ENCODE measurements around the gene S100A4. TPM values are rescaled to one million over a fixed set of nuclear protein-coding genes. Genes with fewer than 3 reads are reported as not detected.
A peak's percentile ranks its signal among the peaks of the same experiment; 100 is the strongest.

Gene S100A4
- total and polyA plus RNA-seq, 4 experiments from 2014 or later, result 329 to 3,815 (median 1,616) TPM

DNA sequence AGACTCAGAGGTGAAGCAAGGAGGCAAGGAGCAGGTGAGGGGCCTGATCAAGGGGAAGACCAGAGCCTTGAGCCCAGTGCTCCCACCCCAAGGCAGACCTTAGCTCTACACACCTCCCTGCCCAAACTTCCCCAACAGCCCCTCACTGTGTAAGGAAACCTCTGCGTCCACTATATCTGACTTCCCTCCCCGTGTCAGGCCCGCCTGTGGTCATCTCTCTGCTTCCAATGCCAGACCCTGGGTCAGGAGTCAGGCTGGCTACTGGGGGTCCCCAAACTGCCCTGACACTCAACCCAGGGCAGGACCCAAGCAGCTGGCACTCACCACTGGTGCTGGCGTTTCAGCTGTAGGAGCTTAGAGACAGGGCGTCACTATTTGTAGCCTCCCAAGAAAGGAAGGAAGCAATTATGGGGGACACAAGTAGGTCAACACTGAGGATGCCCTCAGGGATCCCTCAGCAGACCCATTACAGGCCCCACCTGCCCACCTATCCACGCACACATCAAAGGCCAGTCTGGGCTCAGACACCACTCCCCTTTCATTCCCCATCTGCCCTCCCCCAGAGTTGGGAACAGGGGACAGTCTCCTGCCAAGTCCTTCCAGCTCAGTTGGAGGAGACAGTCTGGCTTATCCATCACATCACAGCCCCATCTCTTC lies 4.3 kb upstream of the S100A4 start:
- Mint-ChIP-seq H3K4me3 (no peak overlapping the region), H3K4me1 (peaks cover 11 to 40% (median 29%) of the 10 kb centered on the region in 4 donors), H3K36me3 (peaks cover 4 to 8% of the 10 kb centered on the region in 2 donors), H3K27me3 (no peaks in the 10 kb centered on the region), H3K27ac (peak overlapping the region in 5 of 7 donors; percentile 37 to 68 (median 52)), H3K9me3 (no peaks in the 10 kb centered on the region)
- intact Hi-C loops (cut with micrococcal nuclease), result no loop called here
- H3K9me3 ChIP-seq (ENCODE audit: control insufficient read depth in 1 of 2, low read length in 2 of 2), result no peaks in the 10 kb centered on the region
- no peak overlapping the region for H3K4me3 ChIP-seq (ENCODE audit: low read length in 2 of 2)
- H3K36me3 ChIP-seq (ENCODE audit: insufficient read depth, low read length), result no peaks in the 10 kb centered on the region
- no peak for DNase-seq
- H3K4me1 ChIP-seq (ENCODE audit: insufficient read depth, low read length), result peaks cover 25% of the 10 kb centered on the region
- ChIA-PET CTCF (ENCODE audit: partially characterized antibody) (interaction anchor here (1.4 to 17.8 kb wide), 2 partner anchors 16 to 18 kb away, joined by 4 to 214 read pairs; partner anchors contain the start of gene S100A6), POLR2A (ENCODE audit: partially characterized antibody) (interaction anchor here (1.2 to 2.3 kb wide), 3 partner anchors 10 to 16 kb away, joined by 4 to 11 read pairs (median 5); partner anchors contain the start of genes S100A5 and S100A6)
- H3K27me3 ChIP-seq (ENCODE audit: insufficient read depth, low read length), result no peaks in the 10 kb centered on the region
- H3K27ac ChIP-seq (ENCODE audit: low read depth, low read length), result no peak overlapping the region

DNA sequence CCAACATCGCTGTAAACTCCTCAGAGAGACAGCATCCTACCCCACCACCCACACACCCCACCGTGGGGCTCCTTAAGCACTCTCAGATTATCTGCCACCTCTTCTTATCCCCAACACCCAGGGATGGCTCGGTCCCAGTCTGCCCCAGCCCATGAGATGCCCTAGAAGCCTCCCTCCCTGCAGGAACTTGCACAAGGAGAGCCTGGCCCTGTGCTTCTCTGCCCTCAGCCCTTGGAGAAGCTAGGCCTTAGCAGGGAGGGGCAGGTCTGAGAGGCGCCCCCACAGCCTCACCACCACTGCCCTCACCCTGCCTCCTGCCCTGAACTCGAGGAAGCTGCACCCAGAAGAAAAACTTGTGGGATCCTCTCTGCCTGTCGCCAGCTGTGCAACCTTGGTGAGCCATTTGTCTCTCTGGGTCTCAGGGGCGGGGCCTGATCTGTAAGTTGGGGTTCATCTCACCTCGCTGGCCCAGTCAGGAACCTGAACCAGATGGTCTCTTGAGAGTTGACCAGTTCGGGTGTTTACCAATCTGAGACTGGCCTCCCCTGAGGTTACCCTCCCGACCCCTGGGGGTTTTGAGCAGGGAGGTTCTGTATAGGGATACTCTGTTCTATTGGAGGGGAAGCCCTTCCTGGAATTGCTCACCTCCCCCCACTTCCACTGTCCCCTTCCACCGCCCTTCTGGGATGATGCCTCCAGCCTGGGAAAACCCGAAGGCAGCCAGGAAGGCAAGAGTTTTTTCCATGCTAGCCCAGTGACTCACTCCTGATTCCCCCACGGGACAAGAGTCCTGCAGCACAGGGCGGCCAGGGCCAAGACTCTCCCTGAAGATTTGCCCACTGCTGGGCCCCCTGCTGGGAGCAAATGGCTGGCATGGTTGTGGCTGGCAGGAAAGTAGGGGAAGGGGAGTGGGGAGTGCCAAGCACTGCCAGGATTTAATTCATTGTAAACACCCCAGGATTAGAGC lies 3.4 kb upstream of the S100A4 start, which contains the start of gene S100A3:
TSS of gene S100A3 (minus strand) at position 537 of the 967 bp plus-strand sequence. CDS start 773 bp downstream, outside the sequence.
- no peaks in the 10 kb centered on the region for H3K9me3 ChIP-seq (ENCODE audit: control insufficient read depth in 1 of 2, low read length in 2 of 2)
- Mint-ChIP-seq H3K4me1 (peaks cover 15 to 48% (median 37%) of the 10 kb centered on the region in 4 donors), H3K27me3 (no peaks in the 10 kb centered on the region), H3K4me3 (peak within 1 kb of the TSS in 2 of 8 donors; percentile 43 to 59), H3K27ac (peak within 1 kb of the TSS in 5 of 7 donors; percentile 6 to 72 (median 57)), H3K36me3 (peaks cover 13 to 16% of the 10 kb centered on the region in 2 donors), H3K9me3 (no peaks in the 10 kb centered on the region)
- no peak within 1 kb of the TSS for H3K27ac ChIP-seq (ENCODE audit: low read depth, low read length)
- ChIA-PET POLR2A (ENCODE audit: partially characterized antibody) (interaction anchor here (2.3 to 9.7 kb wide), 2 partner anchors 9 to 14 kb away, joined by 11 to 631 read pairs; partner anchors contain the start of genes S100A5 and S100A6), CTCF (ENCODE audit: partially characterized antibody) (interaction anchor here (1.4 to 17.8 kb wide), 3 partner anchors 15 to 19 kb away, joined by 4 to 214 read pairs (median 213); partner anchors contain the start of gene S100A6)
- peaks cover 34% of the 10 kb centered on the region for H3K4me1 ChIP-seq (ENCODE audit: insufficient read depth, low read length)
- peaks cover 7% of the 10 kb centered on the region for H3K36me3 ChIP-seq (ENCODE audit: insufficient read depth, low read length)
- intact Hi-C loops (cut with micrococcal nuclease), result no loop called here
- H3K4me3 ChIP-seq (ENCODE audit: low read length in 2 of 2), result no peak within 1 kb of the TSS
- DNase-seq, result no peak
- no peaks in the 10 kb centered on the region for H3K27me3 ChIP-seq (ENCODE audit: insufficient read depth, low read length)

DNA sequence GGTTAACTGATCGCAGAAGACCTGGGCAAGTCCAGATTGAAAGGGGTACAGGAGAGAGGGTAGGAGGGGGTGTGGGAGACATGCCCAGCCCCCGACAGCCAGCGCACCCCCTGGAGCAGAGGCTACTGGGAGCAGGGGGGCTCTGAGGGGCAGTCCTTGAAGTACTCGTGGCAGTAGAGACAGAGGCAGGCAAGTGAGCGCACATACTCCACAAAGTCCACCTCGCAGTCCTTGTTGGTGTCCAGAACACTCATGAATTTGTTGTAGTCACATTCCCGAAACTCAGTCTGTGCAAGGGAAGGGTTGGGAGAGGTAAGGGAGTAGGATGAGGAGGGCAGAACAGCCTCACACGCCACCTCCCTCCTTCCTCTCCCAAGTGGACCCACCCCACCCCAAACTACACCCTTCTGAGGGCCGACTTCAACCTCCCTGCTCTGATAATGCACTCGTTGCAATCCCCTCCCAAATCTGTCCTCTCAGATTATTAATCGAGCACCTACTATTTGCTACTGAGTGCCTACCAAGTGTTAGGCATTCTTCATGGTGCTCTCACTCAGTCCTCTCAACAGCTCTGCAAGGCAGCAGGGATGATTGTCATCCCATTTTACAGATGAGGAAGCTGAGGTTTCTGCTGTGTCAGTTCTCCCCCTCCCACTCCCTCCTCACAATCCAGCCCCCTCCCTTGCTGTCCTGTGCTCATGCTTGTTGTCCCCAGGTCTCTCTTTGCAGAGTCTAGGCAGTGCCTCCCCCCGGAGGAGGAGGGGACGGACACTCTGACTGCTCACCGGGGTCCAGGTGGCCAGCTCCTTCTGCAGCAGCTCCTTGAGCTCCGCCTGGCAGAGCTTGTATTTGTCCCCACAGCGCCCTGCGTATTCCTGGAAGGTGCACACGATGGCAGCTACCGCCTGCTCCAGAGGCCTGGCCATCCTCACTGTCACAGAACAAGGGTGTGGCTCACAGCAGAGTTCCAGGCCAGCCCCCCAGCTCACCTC lies 2.2 kb upstream of the S100A4 start:
- H3K27me3 Mint-ChIP-seq, result no peaks in the 10 kb centered on the region
- peaks cover 26 to 60% (median 45%) of the 10 kb centered on the region in 4 donors for H3K4me1 Mint-ChIP-seq
- no peak overlapping the region for H3K4me3 ChIP-seq (ENCODE audit: low read length in 2 of 2)
- H3K27me3 ChIP-seq (ENCODE audit: insufficient read depth, low read length), result no peaks in the 10 kb centered on the region
- CTCF ChIA-PET (ENCODE audit: partially characterized antibody), result interaction anchor here (5.0 to 9.6 kb wide), 2 partner anchors 14 to 37 kb away, joined by 37 to 213 read pairs; partner anchors contain the start of gene S100A6
- H3K9me3 Mint-ChIP-seq, result no peaks in the 10 kb centered on the region
- H3K4me1 ChIP-seq (ENCODE audit: insufficient read depth, low read length), result peaks cover 45% of the 10 kb centered on the region
- H3K9me3 ChIP-seq (ENCODE audit: control insufficient read depth in 1 of 2, low read length in 2 of 2), result no peaks in the 10 kb centered on the region
- H3K36me3 Mint-ChIP-seq, result peaks cover 24 to 28% of the 10 kb centered on the region in 2 donors
- peak overlapping the region in 5 of 8 donors; percentile 21 to 59 (median 43) for H3K4me3 Mint-ChIP-seq
- no peak overlapping the region for H3K27ac ChIP-seq (ENCODE audit: low read depth, low read length)
- peak overlapping the region in 6 of 7 donors; percentile 6 to 98 (median 64) for H3K27ac Mint-ChIP-seq
- POLR2A ChIA-PET (ENCODE audit: partially characterized antibody), result interaction anchor here (5.4 to 9.7 kb wide), 2 partner anchors 13 to 17 kb away, joined by 83 to 631 read pairs; partner anchors contain the start of genes S100A2 and S100A6
- intact Hi-C loops (cut with micrococcal nuclease), result loop anchor here (2.0 kb wide), 1 partner anchor 15 kb away; no protein-coding TSS in a partner anchor
- peaks cover 18% of the 10 kb centered on the region for H3K36me3 ChIP-seq (ENCODE audit: insufficient read depth, low read length)
- DNase-seq, result no peak

DNA sequence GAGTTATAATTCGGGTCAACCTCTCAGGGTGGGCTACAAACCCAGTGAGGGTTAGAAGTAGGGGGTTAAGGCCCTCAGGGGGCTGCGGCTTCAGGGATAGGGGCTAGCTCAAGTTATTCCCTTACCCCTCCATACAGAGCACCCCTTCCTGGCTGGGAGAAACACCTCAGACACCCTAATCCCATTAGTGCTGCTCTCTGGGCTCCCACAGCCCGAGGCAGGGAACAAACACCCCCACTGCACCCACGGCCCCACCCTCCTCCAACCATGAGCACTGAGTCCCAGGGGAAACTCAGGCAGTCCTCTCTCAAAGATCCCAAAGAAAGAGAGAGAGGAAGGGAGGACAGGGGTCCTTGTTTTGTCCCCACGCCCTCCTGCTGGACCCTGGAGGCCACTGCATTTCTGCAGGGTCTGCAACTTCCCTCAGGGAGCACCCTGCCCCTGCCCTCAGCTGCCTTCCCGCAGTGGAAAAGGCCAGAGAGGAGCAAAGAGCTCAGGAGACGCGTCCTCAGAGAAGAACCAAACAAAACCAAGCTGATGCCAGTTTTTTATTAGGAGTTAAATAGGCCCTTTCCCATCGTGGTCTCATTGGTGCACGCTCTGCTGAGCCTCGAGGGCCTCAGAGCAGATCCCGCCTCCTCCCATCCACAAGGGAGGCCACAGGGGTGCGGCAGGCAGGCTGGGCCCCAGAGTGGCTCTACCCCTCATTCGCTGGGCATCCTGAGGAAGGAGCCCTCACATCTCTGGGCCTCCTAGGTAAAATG lies 1.4 kb upstream of the S100A4 start:
- Histone ChIP-seq H3K4me1 (ENCODE audit: insufficient read depth, low read length) (peaks cover 54% of the 10 kb centered on the region), H3K9me3 (ENCODE audit: control insufficient read depth in 1 of 2, low read length in 2 of 2) (no peaks in the 10 kb centered on the region), H3K27me3 (ENCODE audit: insufficient read depth, low read length) (no peaks in the 10 kb centered on the region), H3K27ac (ENCODE audit: low read depth, low read length) (peak overlapping the region; percentile 74), H3K36me3 (ENCODE audit: insufficient read depth, low read length) (peaks cover 20% of the 10 kb centered on the region), H3K4me3 (ENCODE audit: low read length in 2 of 2) (peak overlapping the region in 1 of 2 donors; percentile 79)
- Mint-ChIP-seq H3K36me3 (peaks cover 26 to 33% of the 10 kb centered on the region in 2 donors), H3K4me1 (peaks cover 34 to 69% (median 54%) of the 10 kb centered on the region in 4 donors), H3K9me3 (no peaks in the 10 kb centered on the region), H3K27ac (peak overlapping the region; percentile 93 to 98 (median 97)), H3K4me3 (peak overlapping the region in 7 of 8 donors; percentile 48 to 99 (median 96)), H3K27me3 (no peaks in the 10 kb centered on the region)
- POLR2A ChIA-PET (ENCODE audit: partially characterized antibody), result interaction anchor here (1.1 to 9.7 kb wide), 5 partner anchors 11 to 87 kb away, joined by 3 to 631 read pairs (median 34); partner anchors contain the start of genes CHTOP, S100A2 and S100A6
- no peak for DNase-seq
- intact Hi-C loops (cut with micrococcal nuclease), result loop anchor here (2.0 kb wide), 1 partner anchor 14 kb away; no protein-coding TSS in a partner anchor
- CTCF ChIA-PET (ENCODE audit: partially characterized antibody), result interaction anchor here (0.7 to 9.6 kb wide), 6 partner anchors 13 to 39 kb away, joined by 3 to 213 read pairs (median 22); partner anchors contain the start of genes S100A2 and S100A6

DNA sequence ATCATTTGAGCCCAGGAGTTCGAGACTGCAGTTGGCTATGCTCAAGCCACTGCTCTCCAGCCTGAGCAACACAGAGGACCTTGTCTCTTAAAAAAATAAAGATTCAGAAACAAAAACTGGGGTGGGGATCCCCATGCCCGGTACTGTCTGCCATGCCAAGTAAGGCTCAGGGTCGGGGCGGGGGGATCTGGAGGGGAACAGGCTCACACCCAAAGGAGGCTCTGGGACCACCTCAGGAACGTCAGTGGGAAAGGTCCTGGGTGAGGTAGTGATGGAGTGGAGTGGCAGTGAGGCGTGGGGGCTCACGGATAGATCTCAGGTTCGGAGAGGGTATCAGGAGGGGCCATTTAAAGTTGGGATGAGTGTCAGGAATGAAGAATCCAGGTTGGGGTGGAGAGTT lies 765 bp upstream of the S100A4 start:
- H3K4me3 Mint-ChIP-seq, result peak overlapping the region; percentile 96 to 99 (median 98)
- peak overlapping the region; percentile 74 for H3K27ac ChIP-seq (ENCODE audit: low read depth, low read length)

More for the DNA sequence above, 765 bp upstream of the S100A4 start:
- no peak for DNase-seq
- no peaks in the 10 kb centered on the region for H3K9me3 ChIP-seq (ENCODE audit: control insufficient read depth in 1 of 2, low read length in 2 of 2)
- Mint-ChIP-seq H3K27ac (peak overlapping the region; percentile 93 to 98 (median 97)), H3K4me1 (peaks cover 39 to 75% (median 60%) of the 10 kb centered on the region in 4 donors), H3K9me3 (no peaks in the 10 kb centered on the region), H3K36me3 (peaks cover 26 to 33% of the 10 kb centered on the region in 2 donors), H3K27me3 (no peaks in the 10 kb centered on the region)
- POLR2A ChIA-PET (ENCODE audit: partially characterized antibody), result interaction anchor here (0.8 to 9.7 kb wide), 11 partner anchors 10 to 419 kb away, joined by 3 to 631 read pairs (median 5); partner anchors contain the start of genes CHTOP, S100A14, S100A2 and S100A6
- no peaks in the 10 kb centered on the region for H3K27me3 ChIP-seq (ENCODE audit: insufficient read depth, low read length)
- peaks cover 20% of the 10 kb centered on the region for H3K36me3 ChIP-seq (ENCODE audit: insufficient read depth, low read length)
- CTCF ChIA-PET (ENCODE audit: partially characterized antibody), result interaction anchor here (0.7 to 9.6 kb wide), 11 partner anchors 13 to 88 kb away, joined by 3 to 213 read pairs (median 6); partner anchors contain the start of genes CHTOP, S100A2 and S100A6
- peak overlapping the region; percentile 71 to 79 for H3K4me3 ChIP-seq (ENCODE audit: low read length in 2 of 2)
- intact Hi-C loops (cut with micrococcal nuclease), result loop anchor here (2.0 kb wide), 1 partner anchor 14 kb away; no protein-coding TSS in a partner anchor
- H3K4me1 ChIP-seq (ENCODE audit: insufficient read depth, low read length), result peaks cover 60% of the 10 kb centered on the region

Data from CD4-positive, alpha-beta memory T cell (primary cell).